ENCODE data around the gene TNIP2. TPM values are rescaled to one million over a fixed set of nuclear protein-coding genes. Genes with fewer than 3 reads are reported as not detected.

Gene TNIP2
- total RNA-seq, 2 donors from 2014 or later, result 67.3 to 84.8 TPM

GRCh38 chr4:2768921-2769336, 12.8 kb upstream of the TNIP2 start:
- Histone ChIP-seq H3K4me3 (no peak overlapping the region), H3K9me3 (no peaks in the 10 kb centered on the region), H3K27ac (no peak overlapping the region), H3K36me3 (no peaks in the 10 kb centered on the region), H3K27me3 (replicated peaks; ENCODE audit: insufficient read depth) (no peaks in the 10 kb centered on the region), H3K4me1 (ENCODE audit: control insufficient read depth in 1 of 2, low read depth in 2 of 2) (peaks cover 0 to 1% of the 10 kb centered on the region in 2 donors)
- DNase-seq (ENCODE audit: low spot score) (no peak), ATAC-seq (ENCODE audit: insufficient number of reproducible peaks, low FRiP score, low read depth) (no peak)
- TF ChIP-seq, protein P1, sequence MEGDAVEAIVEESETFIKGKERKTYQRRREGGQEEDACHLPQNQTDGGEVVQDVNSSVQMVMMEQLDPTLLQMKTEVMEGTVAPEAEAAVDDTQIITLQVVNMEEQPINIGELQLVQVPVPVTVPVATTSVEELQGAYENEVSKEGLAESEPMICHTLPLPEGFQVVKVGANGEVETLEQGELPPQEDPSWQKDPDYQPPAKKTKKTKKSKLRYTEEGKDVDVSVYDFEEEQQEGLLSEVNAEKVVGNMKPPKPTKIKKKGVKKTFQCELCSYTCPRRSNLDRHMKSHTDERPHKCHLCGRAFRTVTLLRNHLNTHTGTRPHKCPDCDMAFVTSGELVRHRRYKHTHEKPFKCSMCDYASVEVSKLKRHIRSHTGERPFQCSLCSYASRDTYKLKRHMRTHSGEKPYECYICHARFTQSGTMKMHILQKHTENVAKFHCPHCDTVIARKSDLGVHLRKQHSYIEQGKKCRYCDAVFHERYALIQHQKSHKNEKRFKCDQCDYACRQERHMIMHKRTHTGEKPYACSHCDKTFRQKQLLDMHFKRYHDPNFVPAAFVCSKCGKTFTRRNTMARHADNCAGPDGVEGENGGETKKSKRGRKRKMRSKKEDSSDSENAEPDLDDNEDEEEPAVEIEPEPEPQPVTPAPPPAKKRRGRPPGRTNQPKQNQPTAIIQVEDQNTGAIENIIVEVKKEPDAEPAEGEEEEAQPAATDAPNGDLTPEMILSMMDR (IDR thresholded peaks at IDR 0.05), result no peak

- H3K9me3 ChIP-seq, result no peaks in the 10 kb centered on the region
- H3K36me3 ChIP-seq, result no peaks in the 10 kb centered on the region
- H3K27me3 ChIP-seq (replicated peaks; ENCODE audit: insufficient read depth), result no peaks in the 10 kb centered on the region
- no peak for DNase-seq (ENCODE audit: low spot score)
- H3K4me3 ChIP-seq, result no peak overlapping the region
- TF ChIP-seq, protein P1 (IDR thresholded peaks at IDR 0.05), result no peak
- ATAC-seq (ENCODE audit: insufficient number of reproducible peaks, low FRiP score, low read depth), result no peak
- H3K27ac ChIP-seq, result no peak overlapping the region
- peaks cover 0 to 4% of the 10 kb centered on the region in 2 donors for H3K4me1 ChIP-seq (ENCODE audit: control insufficient read depth in 1 of 2, low read depth in 2 of 2)
These were observed 12.0 kb upstream of the TNIP2 start for GRCh38 chr4:2768124-2768523.

GRCh38 chr4:2767705-2768074, 11.6 kb upstream of the TNIP2 start:
- ATAC-seq (ENCODE audit: insufficient number of reproducible peaks, low FRiP score, low read depth), result no peak
- Histone ChIP-seq H3K4me3 (no peak overlapping the region), H3K27ac (no peak overlapping the region), H3K9me3 (no peaks in the 10 kb centered on the region), H3K36me3 (no peaks in the 10 kb centered on the region), H3K27me3 (replicated peaks; ENCODE audit: insufficient read depth) (no peaks in the 10 kb centered on the region), H3K4me1 (ENCODE audit: control insufficient read depth in 1 of 2, low read depth in 2 of 2) (peaks cover 0 to 4% of the 10 kb centered on the region in 2 donors)
- no peak for DNase-seq (ENCODE audit: low spot score)
- TF ChIP-seq, protein P1 (IDR thresholded peaks at IDR 0.05), result no peak

- no peak for ATAC-seq (ENCODE audit: insufficient number of reproducible peaks, low FRiP score, low read depth)
- no peaks in the 10 kb centered on the region for H3K27me3 ChIP-seq (replicated peaks; ENCODE audit: insufficient read depth)
- H3K4me3 ChIP-seq, result no peak overlapping the region
- DNase-seq (ENCODE audit: low spot score), result no peak
- H3K27ac ChIP-seq, result no peak overlapping the region
- no peaks in the 10 kb centered on the region for H3K9me3 ChIP-seq
- H3K36me3 ChIP-seq, result no peaks in the 10 kb centered on the region
- TF ChIP-seq, protein P1 (IDR thresholded peaks at IDR 0.05), result no peak
- H3K4me1 ChIP-seq (ENCODE audit: control insufficient read depth in 1 of 2, low read depth in 2 of 2), result peaks cover 0 to 4% of the 10 kb centered on the region in 2 donors
These were observed 11.0 kb upstream of the TNIP2 start for GRCh38 chr4:2767046-2767704.

DNA sequence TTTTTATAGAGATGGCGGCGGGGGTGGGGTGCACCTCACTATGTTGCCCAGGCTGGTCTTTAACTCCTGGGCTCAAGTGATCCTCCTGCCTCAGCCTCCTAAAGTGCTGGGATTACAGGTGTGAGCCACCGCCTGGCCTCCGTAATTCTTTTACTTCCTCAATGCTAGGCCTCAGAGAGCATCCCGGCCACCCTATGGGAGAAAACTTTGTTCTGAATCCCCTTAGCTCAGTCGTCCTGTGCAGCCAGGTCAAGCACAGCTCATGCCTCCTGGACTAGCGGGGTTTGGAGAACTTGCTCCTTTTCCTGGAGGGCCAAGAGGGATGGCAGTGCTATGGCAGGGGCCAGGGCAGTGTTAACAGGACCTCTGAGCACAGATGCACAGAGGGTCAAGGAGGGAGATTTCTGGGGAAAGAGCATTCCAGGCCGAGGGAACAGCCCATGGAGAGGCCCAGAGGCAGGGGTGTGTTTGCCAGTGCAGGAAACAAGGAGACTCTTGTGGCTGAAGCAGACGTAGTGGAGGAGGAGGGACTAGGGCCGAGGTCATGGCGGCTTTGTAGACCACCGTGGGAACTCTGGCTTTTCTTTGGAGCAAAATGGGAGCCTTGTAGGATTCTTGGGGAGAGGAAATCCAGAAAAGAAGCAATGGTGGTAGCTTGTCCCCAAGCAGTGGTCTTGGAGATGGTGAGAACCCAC, 9.8 kb upstream of the TNIP2 start:
- no peak overlapping the region for H3K27ac ChIP-seq
- no peak for DNase-seq (ENCODE audit: low spot score)
- no peaks in the 10 kb centered on the region for H3K36me3 ChIP-seq
- H3K27me3 ChIP-seq (replicated peaks; ENCODE audit: insufficient read depth), result no peaks in the 10 kb centered on the region
- H3K4me1 ChIP-seq (ENCODE audit: control insufficient read depth in 1 of 2, low read depth in 2 of 2), result peaks cover 0 to 4% of the 10 kb centered on the region in 2 donors
- ATAC-seq (ENCODE audit: insufficient number of reproducible peaks, low FRiP score, low read depth), result no peak
- no peaks in the 10 kb centered on the region for H3K9me3 ChIP-seq
- no peak overlapping the region for H3K4me3 ChIP-seq
- TF ChIP-seq, protein P1 (IDR thresholded peaks at IDR 0.05), result no peak

Measured in thoracic aorta (tissue), 2 donors.